SK-N-SH (cell line): ENCODE results near the gene RASGRF2. TPM values are rescaled to one million over a fixed set of nuclear protein-coding genes. Genes with fewer than 3 reads are reported as not detected.

Experiments used
- CTCF ChIA-PET: fragments of 300-600, 350-600 bp; formaldehyde crosslinking; extraction: SDS; loops from one replicate; lab custom pipeline; 2021; lab: Yijun Ruan, JAX
- POLR2A ChIA-PET: fragments of 350-600 bp; sonication (Branson Sonifier 250); formaldehyde crosslinking; extraction: SDS; loops from one replicate; lab custom pipeline; 2020; ENCODE audit warnings: antibody characterized with exemption, inconsistent platforms; lab: Yijun Ruan, JAX
- DNase-seq: peaks from one replicate; pipeline ENCODE4 v3.0.0; 2012
- H2AFZ ChIP-seq: fragments of 200-600 bp; sonication (generic); 2 replicates; pipeline ENCODE4 v1.8.1; 2016; ENCODE audit warnings: antibody characterized with exemption, mild to moderate bottlenecking, low read depth
- H3F3A ChIP-seq: fragments of 200-600 bp; sonication (generic); replicated peaks from 2 replicates; pipeline ENCODE3; 2016; ENCODE audit warnings: antibody characterized with exemption, mild to moderate bottlenecking; ENCODE audit not compliant: insufficient read depth
- H3K27ac ChIP-seq, 2 experiments: fragments of 200-500 bp in 1 of 2; fragments of 200-600 bp in 1 of 2; sonication (Bioruptor generic) in 1 of 2; sonication (generic), shearing (Covaris generic) in 1 of 2; 2 replicates each; pipeline versions ENCODE4 v1.5.1 to v1.6.1; 2014 to 2016; ENCODE audit warnings: low read depth in 2 of 2, inconsistent platforms in 1 of 2, low read length in 1 of 2, mild to moderate bottlenecking in 1 of 2, mixed read lengths in 1 of 2
- H3K27me3 ChIP-seq: fragments of 200-600 bp; sonication (generic), shearing (Covaris generic); 2 replicates; pipeline ENCODE4 v1.6.1; 2016; ENCODE audit warnings: mixed run types; ENCODE audit not compliant: insufficient read depth
- H3K36me3 ChIP-seq, 2 experiments: fragments of 200-500 bp in 1 of 2; fragments of 200-600 bp in 1 of 2; sonication (Bioruptor generic) in 1 of 2; sonication (generic) in 1 of 2; replicated peaks in 1 of 2; 2 replicates each; pipeline versions ENCODE3 to v1.5.1; 2014 to 2016; ENCODE audit warnings: low read length in 1 of 2, mild to moderate bottlenecking in 1 of 2; ENCODE audit not compliant: insufficient read depth in 2 of 2, control insufficient read depth in 1 of 2
- H3K4me1 ChIP-seq, 2 experiments: fragments of 200-500 bp in 1 of 2; fragments of 200-600 bp in 1 of 2; sonication (Bioruptor generic) in 1 of 2; sonication (generic), shearing (Covaris generic) in 1 of 2; 2 replicates each; pipeline versions ENCODE4 v1.5.1 to v1.6.1; 2014 to 2016; ENCODE audit warnings: low read depth in 1 of 2, low read length in 1 of 2, mixed run types in 1 of 2; ENCODE audit not compliant: insufficient read depth in 2 of 2, control insufficient read depth in 1 of 2
- H3K4me2 ChIP-seq: fragments of 200-600 bp; sonication (generic), shearing (Covaris generic); 2 replicates; pipeline ENCODE4 v1.6.1; 2017; ENCODE audit warnings: mixed run types
- H3K4me3 ChIP-seq, 2 experiments: fragments of 200-500 bp in 1 of 2; fragments of 200-600 bp in 1 of 2; sonication (Bioruptor generic) in 1 of 2; sonication (generic), shearing (Covaris generic) in 1 of 2; 2 replicates each; pipeline versions ENCODE4 v1.5.1 to v1.8.1; 2014 to 2016; ENCODE audit warnings: low read depth in 2 of 2, inconsistent platforms in 1 of 2, low read length in 1 of 2, mild to moderate bottlenecking in 1 of 2, mixed read lengths in 1 of 2, moderate library complexity in 1 of 2
- H3K79me2 ChIP-seq: fragments of 200-600 bp; sonication (generic); 2 replicates; pipeline ENCODE4 v1.8.1; 2017; ENCODE audit warnings: mild to moderate bottlenecking; ENCODE audit not compliant: insufficient read depth
- H3K9ac ChIP-seq: fragments of 200-600 bp; sonication (generic); 2 replicates; pipeline ENCODE4 v1.6.1; 2017; ENCODE audit warnings: mixed run types
- H3K9me2 ChIP-seq: fragments of 200-600 bp; sonication (generic); 2 replicates; pipeline ENCODE4 v1.6.1; 2017; ENCODE audit warnings: mixed run types
- H3K9me3 ChIP-seq: fragments of 200-600 bp; sonication (generic); 2 replicates; pipeline ENCODE4 v1.6.1; 2017; ENCODE audit warnings: mixed run types, mild to moderate bottlenecking, moderate library complexity
- H4K20me1 ChIP-seq: fragments of 200-600 bp; sonication (generic); 2 replicates; pipeline ENCODE4 v1.6.1; 2017; ENCODE audit warnings: mild to moderate bottlenecking, mixed run types; ENCODE audit not compliant: insufficient read depth
- CHD2 ChIP-seq: fragments of 150-350 bp; IDR thresholded peaks from 2 replicates; pipeline ENCODE4 v1.6.1; 2018; ENCODE audit warnings: low read length; ENCODE audit not compliant: partially characterized antibody
- FOXM1 ChIP-seq: IDR thresholded peaks from 2 replicates; pipeline ENCODE4 v1.4.0; 2012; ENCODE audit warnings: low read depth, mild to moderate bottlenecking
- GABPA ChIP-seq: IDR thresholded peaks from 2 replicates; pipeline ENCODE4 v1.4.0; 2012; ENCODE audit warnings: low read depth, mild to moderate bottlenecking
- IRF3 ChIP-seq: fragments of 150-350 bp; IDR thresholded peaks from 2 replicates; pipeline ENCODE4 v1.6.1; 2016; ENCODE audit warnings: mild to moderate bottlenecking, low read depth, low read length
- JUND ChIP-seq: IDR thresholded peaks from 2 replicates; pipeline ENCODE4 v1.4.0; 2012
- MEF2A ChIP-seq: IDR thresholded peaks from 2 replicates; pipeline ENCODE4 v1.4.0; 2012; ENCODE audit warnings: low read depth, borderline replicate concordance
- NFIC ChIP-seq: IDR thresholded peaks from 2 replicates; pipeline ENCODE4 v1.4.0; 2012; ENCODE audit warnings: borderline replicate concordance
- PBX3 ChIP-seq: IDR thresholded peaks from 2 replicates; pipeline ENCODE4; 2012
- POLR2AphosphoS5 ChIP-seq: IDR thresholded peaks from 2 replicates; pipeline ENCODE4 v1.6.1; 2012; ENCODE audit warnings: low read depth, low read length
- RAD21 ChIP-seq: IDR thresholded peaks from 2 replicates; pipeline ENCODE4 v1.6.1; 2012; ENCODE audit warnings: mild to moderate bottlenecking, low read length
- RFX5 ChIP-seq: IDR thresholded peaks from 2 replicates; pipeline ENCODE4 v1.6.1; 2012; ENCODE audit warnings: mild to moderate bottlenecking, improper control_type of control experiment, low read length
- RXRA ChIP-seq: IDR thresholded peaks from 2 replicates; pipeline ENCODE4 v1.4.0; 2012; ENCODE audit warnings: low read depth, mild to moderate bottlenecking, borderline replicate concordance
- SMC3 ChIP-seq: IDR thresholded peaks from 2 replicates; pipeline ENCODE4 v1.6.1; 2012; ENCODE audit warnings: low read depth, low read length, improper control_type of control experiment
- TAF1 ChIP-seq: IDR thresholded peaks from 2 replicates; pipeline ENCODE4 v1.6.1; 2012; ENCODE audit warnings: low read depth, mild to moderate bottlenecking, low read length, moderate library complexity, borderline replicate concordance
- TCF12 ChIP-seq: IDR thresholded peaks from 2 replicates; pipeline ENCODE4 v1.4.0; 2012
- TEAD4 ChIP-seq: IDR thresholded peaks from 2 replicates; pipeline ENCODE4 v1.4.0; 2012; ENCODE audit warnings: mild to moderate bottlenecking, borderline replicate concordance; ENCODE audit not compliant: insufficient read depth
- YY1 ChIP-seq: IDR thresholded peaks from 2 replicates; pipeline ENCODE4 v1.4.0; 2012; ENCODE audit warnings: low read depth, mild to moderate bottlenecking
- WGBS: methylation state at CpG from one replicate; pipeline ENCODE4 v1.1.6; 2017; ENCODE audit warnings: low lambda C conversion rate; 5-methylcytosine and 5-hydroxymethylcytosine counted together
- polyA plus RNA-seq, 3 experiments: library from polyadenylated mRNA; depleted of rRNA; stranded (reverse); fragments of >200 nt; gene quantifications; 2 replicates each; pipeline ENCODE4 v1.2.3, GENCODE V29; 2012

RASGRF2 gene
- polyA plus RNA-seq, 1 of the 3 experiments (the other 2 are of a cell fraction), result under 0.01 TPM

- no peak overlapping the region for H2AFZ ChIP-seq
- H3K36me3 ChIP-seq, result no peaks in the 10 kb centered on the region
- no peaks in the 10 kb centered on the region for H3F3A ChIP-seq
- no peak overlapping the region for H3K4me2 ChIP-seq
- H3K27me3 ChIP-seq, result no peaks in the 10 kb centered on the region
- no peak overlapping the region for H3K9ac ChIP-seq
- ChIA-PET CTCF (no interaction called here), POLR2A (no interaction called here)
- TF ChIP-seq RXRA, result no peak
- TF ChIP-seq SMC3, result no peak
- TF ChIP-seq PBX3, result no peak
- no peak for TF ChIP-seq NFIC
- no peak for TF ChIP-seq GABPA
- no peak for TF ChIP-seq IRF3
- TF ChIP-seq TCF12, result no peak
- TF ChIP-seq POLR2AphosphoS5, result no peak
- TF ChIP-seq TAF1, result no peak
- no peak for TF ChIP-seq TEAD4
- TF ChIP-seq YY1, result no peak
- TF ChIP-seq RFX5, result no peak
- TF ChIP-seq CHD2, result no peak
- TF ChIP-seq MEF2A, result no peak
- TF ChIP-seq JUND, result no peak
- no peaks in the 10 kb centered on the region for H3K9me3 ChIP-seq
- DNase-seq, result no peak
- no peaks in the 10 kb centered on the region for H3K9me2 ChIP-seq
- H4K20me1 ChIP-seq, result no peaks in the 10 kb centered on the region
- 62% methylated on average over 1 of the region's 1 CpG for WGBS
- no peaks in the 10 kb centered on the region; the same call in 1 of the 2 replicates for H3K79me2 ChIP-seq
- no peak overlapping the region for H3K27ac ChIP-seq
- no peak overlapping the region for H3K4me3 ChIP-seq
- H3K4me1 ChIP-seq, result no peaks in the 10 kb centered on the region
Observed at GRCh38 chr5:81038495-81038894, 78.3 kb downstream of the RASGRF2 start.

- POLR2A ChIA-PET, result no interaction called here
- no peaks in the 10 kb centered on the region for H3K4me1 ChIP-seq
Observed at GRCh38 chr5:81044868-81045267, 84.7 kb downstream of the RASGRF2 start.

More at GRCh38 chr5:81044868-81045267, 84.7 kb downstream of the RASGRF2 start:
- Histone ChIP-seq H3K9me2 (no peaks in the 10 kb centered on the region), H2AFZ (no peak overlapping the region), H3K36me3 (no peaks in the 10 kb centered on the region), H3K4me2 (no peak overlapping the region), H3K9me3 (no peaks in the 10 kb centered on the region), H3K27me3 (no peaks in the 10 kb centered on the region), H3K9ac (no peak overlapping the region), H3K79me2 (no peaks in the 10 kb centered on the region), H3K27ac (no peak overlapping the region), H3K4me3 (no peak overlapping the region), H4K20me1 (no peaks in the 10 kb centered on the region)
- 52% methylated on average over 4 of the region's 4 CpGs for WGBS
- CTCF ChIA-PET, result no interaction called here
- DNase-seq, result no peak
- TF ChIP-seq RAD21, result no peak
- no peak for TF ChIP-seq FOXM1
- TF ChIP-seq POLR2AphosphoS5, result no peak
- no peak for TF ChIP-seq IRF3
- TF ChIP-seq, all 33 proteins: peak for 0
- no peaks in the 10 kb centered on the region for H3F3A ChIP-seq
